ENCODE results near the gene TRIM22.

The TRIM22 gene

GRCh38 chr11:5738431-5738830, 48.8 kb downstream of the TRIM22 start:
- Mint-ChIP-seq H3K9me3 (peaks cover 20% of the 10 kb centered on the region), H3K4me1 (ENCODE audit: low read depth) (no peaks in the 10 kb centered on the region), H3K27me3 (ENCODE audit: low read depth) (peaks cover 12% of the 10 kb centered on the region), H3K27ac (no peak overlapping the region), H3K4me3 (no peak overlapping the region), H3K36me3 (ENCODE audit: low read depth) (peaks cover 1% of the 10 kb centered on the region)

- H3K4me3 Mint-ChIP-seq = no peak overlapping the region
- peaks cover 3% of the 10 kb centered on the region for H3K9me3 Mint-ChIP-seq
- no peaks in the 10 kb centered on the region for H3K4me1 Mint-ChIP-seq (ENCODE audit: low read depth)
- H3K36me3 Mint-ChIP-seq (ENCODE audit: low read depth) = no peaks in the 10 kb centered on the region
- H3K27ac Mint-ChIP-seq = no peak overlapping the region
- peaks cover 5% of the 10 kb centered on the region for H3K27me3 Mint-ChIP-seq (ENCODE audit: low read depth)
Measured at GRCh38 chr11:5746614-5747013, 57.0 kb downstream of the TRIM22 start.

GRCh38 chr11:5749836-5750235, 60.2 kb downstream of the TRIM22 start:
- H3K27ac Mint-ChIP-seq = no peak overlapping the region
- no peaks in the 10 kb centered on the region for H3K4me1 Mint-ChIP-seq (ENCODE audit: low read depth)
- no peak overlapping the region for H3K4me3 Mint-ChIP-seq
- no peaks in the 10 kb centered on the region for H3K9me3 Mint-ChIP-seq
- no peaks in the 10 kb centered on the region for H3K27me3 Mint-ChIP-seq (ENCODE audit: low read depth)
- H3K36me3 Mint-ChIP-seq (ENCODE audit: low read depth) = no peaks in the 10 kb centered on the region

- Mint-ChIP-seq H3K27me3 (ENCODE audit: low read depth) (peaks cover 3% of the 10 kb centered on the region), H3K4me3 (no peak within 1 kb of the TSS), H3K4me1 (ENCODE audit: low read depth) (no peaks in the 10 kb centered on the region), H3K9me3 (no peaks in the 10 kb centered on the region), H3K27ac (no peak within 1 kb of the TSS), H3K36me3 (ENCODE audit: low read depth) (no peaks in the 10 kb centered on the region)
Measured at GRCh38 chr11:5753943-5754342, 64.4 kb downstream of the TRIM22 start, which contains the start of gene OR52N4. Gene OR52N4 (plus strand): TSS chr11:5754243. CDS start chr11:5754741, 498 bp downstream.

Measured in T-helper 1 cell treated with Interleukin-12 subunit alpha and Interleukin-12 subunit beta and Interleukin-4 antibody, amounts not matched to agents 30 μg/mL and 1 μg/mL, for 36 hours (primary cell).